ENCODE measurements around the gene CALY.

The CALY gene

GRCh38 chr10:133350950-133351329 is 14.2 kb upstream of the CALY start:
- no peak for DNase-seq

GRCh38 chr10:133350283-133350949 is 13.7 kb upstream of the CALY start:
- DNase-seq: no peak

GRCh38 chr10:133349577-133350011 is 12.9 kb upstream of the CALY start:
- no peak for DNase-seq

GRCh38 chr10:133349160-133349568 is 12.5 kb upstream of the CALY start:
- no peak for DNase-seq

GRCh38 chr10:133347710-133348517 is 11.2 kb upstream of the CALY start:
- DNase-seq: no peak

GRCh38 chr10:133346413-133346812 is 9.7 kb upstream of the CALY start:
- no peak for DNase-seq

- DNase-seq: no peak
Observed at GRCh38 chr10:133344236-133344635, 7.5 kb upstream of the CALY start.

- no peak for DNase-seq
Observed at GRCh38 chr10:133343558-133343957, 6.9 kb upstream of the CALY start.

GRCh38 chr10:133342942-133343341 is 6.2 kb upstream of the CALY start:
- DNase-seq: no peak

- no peak for DNase-seq
Observed at GRCh38 chr10:133341983-133342382, 5.3 kb upstream of the CALY start.

- DNase-seq: no peak
Observed at GRCh38 chr10:133339708-133340380, 3.1 kb upstream of the CALY start.

- DNase-seq: no peak
Observed at GRCh38 chr10:133338080-133339071, 1.7 kb upstream of the CALY start.

GRCh38 chr10:133337370-133337725 is 652 bp upstream of the CALY start:
- DNase-seq: no peak

GRCh38 chr10:133336118-133336576 is 549 bp downstream of the CALY start:
- DNase-seq: no peak

- no peak for DNase-seq
Observed at GRCh38 chr10:133335246-133336117, 1.2 kb downstream of the CALY start.

- no peak for DNase-seq
Observed at GRCh38 chr10:133334503-133335245, 2.0 kb downstream of the CALY start.

GRCh38 chr10:133332936-133333699 is 3.6 kb downstream of the CALY start:
- no peak for DNase-seq

GRCh38 chr10:133329491-133330202 is 7.0 kb downstream of the CALY start:
- DNase-seq: peak; percentile 55 to 76

Measured in AML-193 (cell line).